PC-3 (cell line): ENCODE results near the gene HIGD1C. TPM values are rescaled to one million over a fixed set of nuclear protein-coding genes. Genes with fewer than 3 reads are reported as not detected.
"Not testable (repeated sequence)": the region's sequence is repeated elsewhere in the genome, so short reads cannot be mapped to it uniquely, and the experiment has no call there.

Source experiments
- ATAC-seq: fragments of 200-7000 bp; cut with Tn5 transposase; 2 replicates; pipeline ENCODE4 v1.9.1; 2020; ENCODE audit warnings: mild to moderate bottlenecking, moderate library complexity
- Bru-seq: library from RNA; stranded (reverse); fragments of 400-500 nt; gene quantifications from one replicate; lab custom pipeline; 2021; lab: Mats Ljungman, UMichigan
- BruChase-seq, 2 experiments: library from RNA; stranded (reverse); fragments of 400-500 nt; gene quantifications; one replicate each; lab custom pipeline; 2021; lab: Mats Ljungman, UMichigan
- BruUV-seq: library from RNA; stranded (reverse); fragments of 400-500 nt; replicated peaks from 2 replicates; lab custom pipeline; 2021; lab: Mats Ljungman, UMichigan
- CTCF ChIA-PET: fragments of 300-600 bp; sonication (Branson Sonifier 250); formaldehyde crosslinking; loops from one replicate; lab custom pipeline; 2022; ENCODE audit warnings: antibody characterized with exemption; lab: Charles Lee
- POLR2A ChIA-PET: fragments of 300-600 bp; sonication (Branson Sonifier 250); formaldehyde crosslinking; loops from one replicate; lab custom pipeline; 2022; ENCODE audit warnings: antibody characterized with exemption; ENCODE audit not compliant: unreplicated experiment; lab: Charles Lee
- DNase-seq: peaks from one replicate; pipeline ENCODE4 v3.0.0-alpha.2; 2015
- H2AFZ ChIP-seq: fragments of 300-600 bp; sonication (generic); 2 replicates; pipeline ENCODE4 v1.6.0; 2016; ENCODE audit warnings: antibody characterized with exemption, low read length
- H3F3A ChIP-seq: fragments of 300-600 bp; sonication (generic); one replicate; pipeline ENCODE4 v1.6.0; 2017; ENCODE audit warnings: antibody characterized with exemption, low read length, control low read depth, mild to moderate bottlenecking; ENCODE audit not compliant: unreplicated experiment
- H3K27ac ChIP-seq: fragments of 300-600 bp; sonication (generic); 2 replicates; pipeline ENCODE4 v1.5.1; 2016; ENCODE audit warnings: mild to moderate bottlenecking, low read length
- H3K27me3 ChIP-seq: fragments of 300-600 bp; sonication (generic); 2 replicates; pipeline ENCODE4 v1.6.1; 2016; ENCODE audit warnings: low read length, mixed read lengths
- H3K36me3 ChIP-seq: fragments of 300-600 bp; sonication (generic); 2 replicates; pipeline ENCODE4 v1.6.1; 2016; ENCODE audit warnings: low read depth, mixed run types, low read length, mixed read lengths
- H3K4me1 ChIP-seq: fragments of 300-600 bp; sonication (generic); 2 replicates; pipeline ENCODE4 v1.5.1; 2016; ENCODE audit warnings: low read length; ENCODE audit not compliant: insufficient read depth
- H3K4me2 ChIP-seq: fragments of 300-600 bp; sonication (generic); 2 replicates; pipeline ENCODE4 v1.6.0; 2016; ENCODE audit warnings: low read length
- H3K4me3 ChIP-seq: fragments of 300-600 bp; sonication (generic); 2 replicates; pipeline ENCODE4 v1.5.1; 2016; ENCODE audit warnings: mild to moderate bottlenecking, low read length, mixed read lengths
- H3K79me2 ChIP-seq: fragments of 300-600 bp; sonication (generic); 2 replicates; pipeline ENCODE4 v1.6.1; 2017; ENCODE audit warnings: low read length, mixed read lengths
- H3K9ac ChIP-seq: fragments of 300-600 bp; sonication (generic); 2 replicates; pipeline ENCODE4 v1.6.0; 2016; ENCODE audit warnings: mild to moderate bottlenecking, low read length
- H3K9me2 ChIP-seq: fragments of 300-600 bp; sonication (generic); replicated peaks from 2 replicates; pipeline ENCODE4 v1.6.1; 2016; ENCODE audit warnings: mixed run types, low read length, mixed read lengths
- H3K9me3 ChIP-seq: fragments of 300-600 bp; sonication (generic); 2 replicates; pipeline ENCODE4 v1.6.1; 2016; ENCODE audit warnings: low read length, mixed read lengths
- H4K20me1 ChIP-seq: fragments of 300-600 bp; sonication (generic); 2 replicates; pipeline ENCODE4 v1.6.1; 2016; ENCODE audit warnings: low read length, mixed read lengths
- CTCF ChIP-seq: fragments of 300-600 bp; sonication (generic); conservative IDR thresholded peaks from 2 replicates; pipeline ENCODE4 v1.5.1; 2017; ENCODE audit warnings: antibody characterized with exemption, low read depth, mild to moderate bottlenecking, low read length
- EZH2 ChIP-seq: fragments of 300-600 bp; sonication (generic); IDR thresholded peaks from one replicate; pipeline ENCODE4 v1.6.1; 2017; ENCODE audit warnings: antibody characterized with exemption, mild to moderate bottlenecking, low read length; ENCODE audit not compliant: unreplicated experiment
- EZH2phosphoT487 ChIP-seq: fragments of 300-600 bp; sonication (generic); IDR thresholded peaks from 2 replicates; pipeline ENCODE4 v1.6.1; 2018; ENCODE audit warnings: mild to moderate bottlenecking, antibody characterized with exemption, low read length, borderline replicate concordance
- intact Hi-C: fragments of 100-400 bp; cut with micrococcal nuclease; formaldehyde crosslinking; loops from 2 replicates; pipeline ENCODE4 v1.9.0; 2023
- long read RNA-seq: library from polyadenylated mRNA; unstranded; transcript quantifications from one replicate; pipeline ENCODE4 v2.0.0, GENCODE V29; 2021; ENCODE audit not compliant: unreplicated experiment
- total RNA-seq: library from RNA; depleted of rRNA; stranded (reverse); fragments of >200 nt; gene quantifications from 2 replicates; pipeline ENCODE4 v1.2.3, GENCODE V29; 2014; rRNA removed

Gene HIGD1C
- not detected in 2 replicates for total RNA-seq
- not detected for Bru-seq, nascent RNA
- percentile 8 among the genes with signal in this experiment for BruChase-seq, experiment 1, labeled RNA remaining after a 6-hour chase
- BruChase-seq, experiment 2, labeled RNA remaining after a 2-hour chase, result not detected
- long read RNA-seq, result 0 reads

- TF ChIP-seq EZH2, result no peak
- Histone ChIP-seq H3K4me2 (no peak within 1 kb of the TSS), H3K9ac (no peak within 1 kb of the TSS), H3K36me3 (no peaks in the 10 kb centered on the region), H3K79me2 (no peaks in the 10 kb centered on the region), H4K20me1 (no peaks in the 10 kb centered on the region), H3K4me1 (no peaks in the 10 kb centered on the region), H3K4me3 (no peak within 1 kb of the TSS), H2AFZ (no peak within 1 kb of the TSS), H3K27ac (no peak within 1 kb of the TSS), H3F3A (no peaks in the 10 kb centered on the region), H3K9me2 (no peaks in the 10 kb centered on the region), H3K27me3 (no peaks in the 10 kb centered on the region), H3K9me3 (no peaks in the 10 kb centered on the region)
- BruUV-seq, result no TSS peak
- ChIA-PET POLR2A (no interaction called here), CTCF (no interaction called here)
- ATAC-seq, result no peak
- intact Hi-C loops, result no loop called here
- DNase-seq, result no peak
These were observed at the start of gene HIGD1C for GRCh38 chr12:50952510-50952909. Gene HIGD1C, plus strand, starts transcription at chr12:50952544. Its CDS starts 1,455 bp downstream, at chr12:50953999.

- DNase-seq, H2AFZ ChIP-seq, H3K9ac ChIP-seq, H3K9me2 ChIP-seq, H3K27ac ChIP-seq, H3K4me2 ChIP-seq, H3F3A ChIP-seq, H4K20me1 ChIP-seq, CTCF ChIA-PET, ATAC-seq, H3K9me3 ChIP-seq, H3K36me3 ChIP-seq, POLR2A ChIA-PET, intact Hi-C loops, H3K4me3 ChIP-seq, BruUV-seq, H3K79me2 ChIP-seq, H3K27me3 ChIP-seq, H3K4me1 ChIP-seq: not testable (repeated sequence)
These were observed 43.9 kb upstream of the HIGD1C start for GRCh38 chr12:50908479-50908878.

GRCh38 chr12:50912361-50912760, 40.0 kb upstream of the HIGD1C start:
- H4K20me1 ChIP-seq, DNase-seq, H3K9me3 ChIP-seq, H3K36me3 ChIP-seq, H3K27ac ChIP-seq, H3K79me2 ChIP-seq, H3F3A ChIP-seq, H3K4me3 ChIP-seq, H3K9me2 ChIP-seq, ATAC-seq, H3K27me3 ChIP-seq, intact Hi-C loops, POLR2A ChIA-PET, CTCF ChIA-PET, H3K4me2 ChIP-seq, H3K4me1 ChIP-seq, H3K9ac ChIP-seq, BruUV-seq, H2AFZ ChIP-seq: not testable (repeated sequence)

GRCh38 chr12:50913224-50913623, 39.1 kb upstream of the HIGD1C start:
- no peaks in the 10 kb centered on the region for H3F3A ChIP-seq
- no peaks in the 10 kb centered on the region; the same call in 1 of the 2 replicates for H3K9me3 ChIP-seq
- BruUV-seq, result no TSS peak
- no peaks in the 10 kb centered on the region for H3K36me3 ChIP-seq
- H3K4me1 ChIP-seq, result no peaks in the 10 kb centered on the region
- no peak overlapping the region for H3K4me2 ChIP-seq
- no peaks in the 10 kb centered on the region for H3K27me3 ChIP-seq
- H2AFZ ChIP-seq, result no peak overlapping the region
- intact Hi-C loops, result no loop called here
- no peaks in the 10 kb centered on the region for H3K9me2 ChIP-seq
- TF ChIP-seq CTCF (no peak), EZH2phosphoT487 (no peak), EZH2 (no peak)
- no peak overlapping the region for H3K4me3 ChIP-seq
- no peak overlapping the region for H3K9ac ChIP-seq
- CTCF ChIA-PET, result no interaction called here
- H3K27ac ChIP-seq, result no peak overlapping the region
- ATAC-seq (no peak), DNase-seq (peak; percentile 14)
- H3K79me2 ChIP-seq, result no peaks in the 10 kb centered on the region
- POLR2A ChIA-PET, result no interaction called here
- H4K20me1 ChIP-seq, result no peaks in the 10 kb centered on the region
